Vagina (tissue), 2 donors: Measurements from ENCODE around the gene WDR83. TPM values are rescaled to one million over a fixed set of nuclear protein-coding genes. Genes with fewer than 3 reads are reported as not detected.

Experiments used
- DNase-seq, 2 donors: peaks; one replicate each; pipeline ENCODE4 v3.0.0-alpha.2; 2017; ENCODE audit errors: extremely low spot score in 2 of 2
- H3K27ac ChIP-seq: fragments of 200-600 bp; sonication (generic); one replicate; pipeline ENCODE4 v1.5.1; 2019
- H3K27me3 ChIP-seq: fragments of 200-600 bp; sonication (generic); one replicate; pipeline ENCODE4 v1.5.1; 2019
- H3K36me3 ChIP-seq, 2 donors: fragments of 200-600 bp; sonication (generic); one replicate each; pipeline ENCODE4 v1.5.1; 2017 to 2019
- H3K4me1 ChIP-seq: fragments of 200-600 bp; sonication (generic); one replicate; pipeline ENCODE4 v1.5.1; 2019
- H3K4me3 ChIP-seq, 2 donors: fragments of 200-600 bp; sonication (generic); 1 replicate in 1 of 2; 2 replicates in 1 of 2; pipeline ENCODE4 v1.5.1; 2016 to 2019
- H3K9me3 ChIP-seq: fragments of 200-600 bp; sonication (generic); one replicate; pipeline ENCODE4 v1.5.1; 2019
- POLR2AphosphoS5 ChIP-seq, 2 donors: sonication (generic); formaldehyde crosslinking; IDR thresholded peaks; one replicate each; pipeline ENCODE4 v1.9.0; 2017; ENCODE audit warnings: antibody characterized with exemption in 2 of 2, mild to moderate bottlenecking in 2 of 2, low read depth in 1 of 2; ENCODE audit not compliant: insufficient read depth in 1 of 2
- intact Hi-C: fragments of 100-400 bp; cut with DNase I; formaldehyde crosslinking; loops from one replicate; pipeline ENCODE4 v1.15.1; 2023
- small RNA-seq: library from RNA; depleted of rRNA; stranded (forward); fragments of <200 nt; gene quantifications from one replicate; pipeline ENCODE3, GENCODE V24; 2016
- total RNA-seq: library from RNA; depleted of rRNA; stranded (reverse); fragments of >200 nt; gene quantifications from one replicate; pipeline ENCODE4 v1.2.3, GENCODE V29; 2016
- TF ChIP-seq, protein P1 (sequence below), 3 experiments: fragments of 450-650 bp in 2 of 3; fragments of 200-600 bp in 1 of 3; sonication (generic) in 1 of 3; IDR thresholded peaks; one replicate each; pipeline ENCODE4 v1.5.1; 2017 to 2019; ENCODE audit warnings: antibody characterized with exemption in 3 of 3, mild to moderate bottlenecking in 2 of 3, moderate library complexity in 2 of 3

The WDR83 gene
- total RNA-seq, 1 donor from 2014 or later = 8.3 TPM

DNA sequence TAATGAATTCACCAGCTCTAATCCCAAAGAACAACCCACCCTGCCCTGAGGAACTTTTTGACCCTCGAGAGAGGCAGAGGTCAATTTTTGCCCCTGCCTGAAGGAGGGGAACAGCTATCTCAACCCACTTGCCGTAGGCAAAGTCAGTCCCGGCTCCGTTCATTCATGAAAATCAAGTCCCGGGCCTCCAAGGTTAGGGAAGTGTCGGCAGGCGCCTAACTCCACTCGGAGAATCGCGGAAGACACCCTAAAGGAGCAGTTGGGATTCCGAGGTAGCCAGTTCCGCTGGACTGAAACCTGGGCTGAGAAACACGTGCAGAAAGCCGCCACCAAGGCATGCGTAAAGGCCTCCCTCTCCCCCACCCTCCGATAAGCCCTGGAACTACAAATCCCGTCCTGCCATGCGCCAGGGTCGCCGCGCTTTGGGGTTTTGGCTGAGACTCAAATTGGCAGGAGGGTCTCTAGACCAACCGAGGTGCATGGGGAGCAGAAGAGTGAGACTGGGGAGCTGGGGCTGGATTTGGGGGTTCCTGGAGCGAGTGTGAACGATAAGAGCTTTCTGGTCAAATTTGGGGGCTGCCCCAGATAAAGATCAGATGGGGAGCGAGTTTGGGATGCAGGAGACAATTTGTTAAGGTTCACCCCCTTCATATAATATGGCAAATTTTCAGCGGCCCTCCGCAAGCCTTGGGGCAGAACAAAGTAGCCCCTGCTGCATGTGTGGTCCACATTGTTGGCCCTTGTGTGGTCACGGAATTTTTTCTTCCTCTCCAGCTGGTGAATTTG is 57.2 kb downstream of the WDR83 start, which contains the start of gene TNPO2:
Gene TNPO2 (minus strand): TSS at position 292 of the 786 bp plus-strand sequence. CDS start 2,955 bp downstream, outside the sequence.
- peak in 1 of 2 donors; percentile 20 for TF ChIP-seq POLR2AphosphoS5 (IDR thresholded peaks at IDR 0.05; ENCODE audit: insufficient read depth in 1 of 2, low read depth in 1 of 2)
- TF ChIP-seq, protein P1, sequence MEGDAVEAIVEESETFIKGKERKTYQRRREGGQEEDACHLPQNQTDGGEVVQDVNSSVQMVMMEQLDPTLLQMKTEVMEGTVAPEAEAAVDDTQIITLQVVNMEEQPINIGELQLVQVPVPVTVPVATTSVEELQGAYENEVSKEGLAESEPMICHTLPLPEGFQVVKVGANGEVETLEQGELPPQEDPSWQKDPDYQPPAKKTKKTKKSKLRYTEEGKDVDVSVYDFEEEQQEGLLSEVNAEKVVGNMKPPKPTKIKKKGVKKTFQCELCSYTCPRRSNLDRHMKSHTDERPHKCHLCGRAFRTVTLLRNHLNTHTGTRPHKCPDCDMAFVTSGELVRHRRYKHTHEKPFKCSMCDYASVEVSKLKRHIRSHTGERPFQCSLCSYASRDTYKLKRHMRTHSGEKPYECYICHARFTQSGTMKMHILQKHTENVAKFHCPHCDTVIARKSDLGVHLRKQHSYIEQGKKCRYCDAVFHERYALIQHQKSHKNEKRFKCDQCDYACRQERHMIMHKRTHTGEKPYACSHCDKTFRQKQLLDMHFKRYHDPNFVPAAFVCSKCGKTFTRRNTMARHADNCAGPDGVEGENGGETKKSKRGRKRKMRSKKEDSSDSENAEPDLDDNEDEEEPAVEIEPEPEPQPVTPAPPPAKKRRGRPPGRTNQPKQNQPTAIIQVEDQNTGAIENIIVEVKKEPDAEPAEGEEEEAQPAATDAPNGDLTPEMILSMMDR (IDR thresholded peaks at IDR 0.05) = no peak
- H3K4me1 ChIP-seq = peaks cover 45% of the 10 kb centered on the region
- peak within 1 kb of the TSS; percentile 51 to 78 for H3K4me3 ChIP-seq
- DNase-seq = no peak
- H3K27ac ChIP-seq = peak within 1 kb of the TSS; percentile 95
- peaks cover 0 to 8% of the 10 kb centered on the region in 2 donors for H3K36me3 ChIP-seq
- no peaks in the 10 kb centered on the region for H3K9me3 ChIP-seq
- intact Hi-C loops = no loop called here
- no peaks in the 10 kb centered on the region for H3K27me3 ChIP-seq

Small RNA genes lying within 50 kb of the gene (small RNA-seq; reads per million reads assigned to genes)
- gene SNORD41 = 1,029 reads per million, percentile 99 among the genes with 10 or more reads in this experiment

Other genes with a start within 250 kb of the WDR83 start
- gene ZNF443, start 225.8 kb upstream of the WDR83 start, total RNA-seq = 5.9 TPM
- gene ZNF709, start 182.0 kb upstream of the WDR83 start, total RNA-seq = 3.7 TPM
- 12.0 TPM for gene ZNF564, start 115.3 kb upstream of the WDR83 start, total RNA-seq
- gene ZNF490, start 56.0 kb upstream of the WDR83 start, total RNA-seq = 4.9 TPM
- 17.9 TPM for gene ZNF791, start 55.9 kb upstream of the WDR83 start, total RNA-seq
- gene MAN2B1, start 65 bp upstream of the WDR83 start, total RNA-seq = 49.1 TPM
- 119 TPM for gene DHPS, start 15.1 kb downstream of the WDR83 start, total RNA-seq
- gene GNG14, start 21.2 kb downstream of the WDR83 start, total RNA-seq = not detected
- gene FBXW9, start 29.8 kb downstream of the WDR83 start, total RNA-seq = 5.6 TPM
- 85.7 TPM for gene TNPO2, start 57.1 kb downstream of the WDR83 start, total RNA-seq
- 227 TPM for gene TRIR, start 67.9 kb downstream of the WDR83 start, total RNA-seq
- 59.9 TPM for gene GET3, start 70.7 kb downstream of the WDR83 start, total RNA-seq
- 1.2 TPM for gene BEST2, start 85.0 kb downstream of the WDR83 start, total RNA-seq
- 65.6 TPM for gene HOOK2, start 108.7 kb downstream of the WDR83 start, total RNA-seq
- gene JUNB, start 124.7 kb downstream of the WDR83 start, total RNA-seq = 1,161 TPM
- 190 TPM for gene PRDX2, start 135.0 kb downstream of the WDR83 start, total RNA-seq
- not detected for gene THSD8, start 135.3 kb downstream of the WDR83 start, total RNA-seq
- 10.8 TPM for gene RNASEH2A, start 139.8 kb downstream of the WDR83 start, total RNA-seq
- gene RTBDN, start 167.8 kb downstream of the WDR83 start, total RNA-seq = 8.8 TPM
- gene MAST1, start 171.7 kb downstream of the WDR83 start, total RNA-seq = 1.2 TPM
- 23.6 TPM for gene DNASE2, start 214.6 kb downstream of the WDR83 start, total RNA-seq
- gene KLF1, start 220.4 kb downstream of the WDR83 start, total RNA-seq = not detected
- 23.6 TPM for gene GCDH, start 224.4 kb downstream of the WDR83 start, total RNA-seq